ENCODE results near the gene KCNK10.

KCNK10 gene

DNA sequence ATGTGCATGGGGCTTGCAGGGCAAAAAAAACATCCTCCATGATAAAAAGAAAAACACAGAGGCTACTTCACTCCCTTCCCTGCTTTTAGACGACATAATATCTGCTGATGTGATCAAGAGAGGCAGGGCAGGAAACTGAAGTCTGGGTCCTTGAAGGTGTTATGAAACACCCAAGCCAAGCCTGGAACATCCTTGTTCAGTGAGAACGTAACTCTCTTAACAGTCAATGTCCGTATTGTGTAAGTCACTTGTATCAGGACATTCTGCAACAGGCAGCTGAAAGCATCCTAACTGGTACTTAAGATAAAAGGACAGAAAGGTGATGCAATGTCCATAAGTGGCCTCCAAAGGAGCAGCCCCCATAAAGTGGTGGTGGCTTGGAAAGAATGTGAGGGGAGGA, 20.0 kb downstream of the KCNK10 start:
- H3K4me3 ChIP-seq (IDR thresholded peaks at IDR 0.05; ENCODE audit: insufficient read depth, low read depth, low read length), result no peak overlapping the region
- H3K27me3 ChIP-seq (ENCODE audit: insufficient read depth, low read depth), result no peaks in the 10 kb centered on the region
- no peak overlapping the region for H3K4me2 ChIP-seq
- H2AFZ ChIP-seq (ENCODE audit: low read depth), result no peak overlapping the region
- H3K36me3 ChIP-seq (ENCODE audit: insufficient read depth), result no peaks in the 10 kb centered on the region
- no peak overlapping the region for H3K9ac ChIP-seq
- TF ChIP-seq CTCF (conservative IDR thresholded peaks at IDR 0.05; ENCODE audit: low read depth, low read length), result no peak
- no peaks in the 10 kb centered on the region for H4K20me1 ChIP-seq (ENCODE audit: insufficient read depth)
- H3K27ac ChIP-seq, result no peak overlapping the region
- H3K79me2 ChIP-seq (ENCODE audit: insufficient read depth, low read depth), result no peaks in the 10 kb centered on the region
- no peaks in the 10 kb centered on the region for H3K4me1 ChIP-seq (ENCODE audit: low read depth, poor library complexity, severe bottlenecking)

GRCh38 chr14:88301381-88301780, 21.7 kb downstream of the KCNK10 start:
- H3K4me3 ChIP-seq (IDR thresholded peaks at IDR 0.05; ENCODE audit: insufficient read depth, low read depth, low read length), result no peak overlapping the region
- TF ChIP-seq CTCF (conservative IDR thresholded peaks at IDR 0.05; ENCODE audit: low read depth, low read length), result no peak
- H2AFZ ChIP-seq (ENCODE audit: low read depth), result no peak overlapping the region
- H3K9ac ChIP-seq, result no peak overlapping the region
- no peaks in the 10 kb centered on the region for H3K79me2 ChIP-seq (ENCODE audit: insufficient read depth, low read depth)
- H3K27ac ChIP-seq, result no peak overlapping the region
- no peaks in the 10 kb centered on the region for H4K20me1 ChIP-seq (ENCODE audit: insufficient read depth)
- H3K4me2 ChIP-seq, result no peak overlapping the region
- H3K36me3 ChIP-seq (ENCODE audit: insufficient read depth), result no peaks in the 10 kb centered on the region
- no peaks in the 10 kb centered on the region for H3K4me1 ChIP-seq (ENCODE audit: low read depth, poor library complexity, severe bottlenecking)
- H3K27me3 ChIP-seq (ENCODE audit: insufficient read depth, low read depth), result no peaks in the 10 kb centered on the region

GRCh38 chr14:88300817-88301216, 22.3 kb downstream of the KCNK10 start:
- no peak overlapping the region for H3K4me3 ChIP-seq (IDR thresholded peaks at IDR 0.05; ENCODE audit: insufficient read depth, low read depth, low read length)
- no peak for TF ChIP-seq CTCF (conservative IDR thresholded peaks at IDR 0.05; ENCODE audit: low read depth, low read length)
- H3K79me2 ChIP-seq (ENCODE audit: insufficient read depth, low read depth), result no peaks in the 10 kb centered on the region
- no peak overlapping the region for H3K9ac ChIP-seq
- H3K27me3 ChIP-seq (ENCODE audit: insufficient read depth, low read depth), result no peaks in the 10 kb centered on the region
- no peak overlapping the region for H2AFZ ChIP-seq (ENCODE audit: low read depth)
- H3K36me3 ChIP-seq (ENCODE audit: insufficient read depth), result no peaks in the 10 kb centered on the region
- no peak overlapping the region for H3K27ac ChIP-seq
- H4K20me1 ChIP-seq (ENCODE audit: insufficient read depth), result no peaks in the 10 kb centered on the region
- H3K4me1 ChIP-seq (ENCODE audit: low read depth, poor library complexity, severe bottlenecking), result no peaks in the 10 kb centered on the region
- no peak overlapping the region for H3K4me2 ChIP-seq

- no peak for TF ChIP-seq CTCF (conservative IDR thresholded peaks at IDR 0.05; ENCODE audit: low read depth, low read length)
- H3K4me2 ChIP-seq, result no peak overlapping the region
- no peak overlapping the region for H2AFZ ChIP-seq (ENCODE audit: low read depth)
- no peaks in the 10 kb centered on the region for H4K20me1 ChIP-seq (ENCODE audit: insufficient read depth)
- H3K27me3 ChIP-seq (ENCODE audit: insufficient read depth, low read depth), result no peaks in the 10 kb centered on the region
- H3K4me1 ChIP-seq (ENCODE audit: low read depth, poor library complexity, severe bottlenecking), result no peaks in the 10 kb centered on the region
- no peak overlapping the region for H3K4me3 ChIP-seq (IDR thresholded peaks at IDR 0.05; ENCODE audit: insufficient read depth, low read depth, low read length)
- no peak overlapping the region for H3K27ac ChIP-seq
- H3K36me3 ChIP-seq (ENCODE audit: insufficient read depth), result no peaks in the 10 kb centered on the region
- H3K79me2 ChIP-seq (ENCODE audit: insufficient read depth, low read depth), result no peaks in the 10 kb centered on the region
- no peak overlapping the region for H3K9ac ChIP-seq
These were observed 23.1 kb downstream of the KCNK10 start for GRCh38 chr14:88299865-88300530.
